Activated T-cell treated with anti-CD3 and anti-CD28 coated beads, Interleukin-2, amount 50 U/mL, for 4 hours (primary cell): Measurements from ENCODE around the gene VANGL2. TPM values are rescaled to one million over a fixed set of nuclear protein-coding genes. Genes with fewer than 3 reads are reported as not detected.

ENCODE experiments used
- ATAC-seq, 2 donors: fragments of 200-7000 bp; cut with Tn5 transposase; one replicate each; pipeline ENCODE4 v1.10.0; 2021
- DNase-seq: peaks from one replicate; pipeline ENCODE4 v3.0.0-alpha.2; 2020
- H3K27me3 Mint-ChIP-seq: one replicate; pipeline ENCODE4 v1.8.0; 2021; ENCODE audit warnings: low read depth, mixed read lengths
- H3K36me3 Mint-ChIP-seq: one replicate; pipeline ENCODE4 v1.8.0; 2022; ENCODE audit warnings: mixed read lengths; ENCODE audit not compliant: insufficient read depth
- H3K4me1 Mint-ChIP-seq: one replicate; pipeline ENCODE4 v1.8.0; 2021; ENCODE audit warnings: low read depth, mixed read lengths
- H3K4me3 Mint-ChIP-seq: one replicate; pipeline ENCODE4 v1.8.0; 2021; ENCODE audit warnings: mild to moderate bottlenecking, moderate library complexity, mixed read lengths
- H3K9me3 Mint-ChIP-seq: one replicate; pipeline ENCODE4 v1.8.0; 2021; ENCODE audit warnings: mixed read lengths
- total RNA-seq, 3 donors: library from RNA; stranded (reverse); gene quantifications; one replicate each; pipeline ENCODE4 v1.2.1, GENCODE V29; 2021

Gene VANGL2
- total RNA-seq, 3 donors from 2014 or later, result 0.08 TPM

DNA sequence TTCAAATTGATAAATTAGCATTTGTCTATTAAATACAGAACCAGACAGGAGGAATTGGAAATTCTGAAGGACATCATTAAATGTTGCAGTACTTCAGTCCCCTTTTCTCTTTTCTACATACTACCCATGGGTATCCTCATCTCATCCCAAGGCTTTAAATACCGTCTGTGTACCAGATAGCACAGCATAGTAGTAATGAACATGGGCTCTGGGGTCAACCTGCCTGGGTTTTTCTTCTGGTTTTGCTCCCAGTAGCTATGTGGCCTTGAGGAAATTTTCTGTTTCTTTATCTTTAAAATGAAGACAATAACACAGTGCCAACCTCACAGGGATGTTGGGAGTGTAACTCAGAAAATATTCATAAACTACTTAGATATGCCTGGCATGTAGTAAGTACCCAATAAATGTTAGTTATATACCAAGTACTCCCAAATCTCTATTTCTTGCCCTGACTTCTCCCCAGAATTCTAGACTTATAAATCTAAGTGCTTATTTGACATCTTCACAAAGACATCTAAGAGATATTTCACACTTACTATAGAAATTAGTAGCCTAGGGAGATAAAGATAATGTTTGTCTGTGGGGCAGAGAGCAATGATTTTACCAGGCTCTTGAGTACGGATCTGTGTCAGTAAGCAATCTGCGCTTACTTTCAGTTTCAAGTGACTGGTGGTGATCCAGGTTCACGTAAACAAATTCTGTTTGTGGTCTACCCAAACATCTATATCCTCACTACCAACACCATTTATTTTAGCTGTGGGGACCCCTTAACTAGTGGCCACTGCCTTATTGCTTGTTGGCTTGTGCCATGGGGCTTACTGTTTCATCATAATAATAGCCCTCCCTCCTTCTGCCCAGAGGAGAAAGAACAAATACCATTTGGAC, 37.3 kb downstream of the VANGL2 start:
- ATAC-seq (peak; percentile 87 to 88), DNase-seq (no peak)
- peaks cover 9% of the 10 kb centered on the region for H3K36me3 Mint-ChIP-seq
- H3K4me3 Mint-ChIP-seq, result peak overlapping the region; percentile 65
- H3K9me3 Mint-ChIP-seq, result peaks cover 12% of the 10 kb centered on the region
- peaks cover 52% of the 10 kb centered on the region for H3K4me1 Mint-ChIP-seq
- H3K27me3 Mint-ChIP-seq, result no peaks in the 10 kb centered on the region

DNA sequence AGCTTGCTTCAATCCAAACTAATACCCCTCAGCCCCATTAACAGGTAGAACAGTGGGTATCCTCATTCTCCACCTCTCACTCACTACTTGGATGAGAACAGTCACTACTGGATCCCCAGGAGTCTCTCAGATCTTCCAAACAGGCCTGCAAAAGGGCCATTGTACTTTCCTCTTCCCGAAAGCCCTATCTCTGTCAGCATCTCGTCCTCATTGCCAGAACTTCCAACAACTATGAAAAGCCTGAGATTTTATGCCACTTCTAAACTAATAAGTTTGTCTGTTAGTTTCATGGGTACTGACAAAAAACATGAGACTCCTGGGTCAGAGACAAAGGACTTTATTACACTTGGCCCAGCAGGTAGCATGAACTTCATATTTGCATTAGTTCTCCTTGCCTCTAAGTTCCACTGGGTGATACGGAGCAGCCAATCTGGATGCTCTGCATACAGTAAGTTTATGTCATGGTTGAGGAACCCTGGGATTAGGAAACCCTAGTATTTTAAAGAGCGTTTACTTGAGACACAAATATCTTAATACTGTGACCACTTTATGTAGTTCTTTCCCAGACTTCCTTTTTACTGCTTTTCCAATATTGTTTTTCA, 38.1 kb downstream of the VANGL2 start:
- peak in 1 of 2 donors; percentile 28 for ATAC-seq
- DNase-seq, result no peak
- Mint-ChIP-seq H3K36me3 (peaks cover 9% of the 10 kb centered on the region), H3K4me3 (peak overlapping the region; percentile 65), H3K4me1 (peaks cover 51% of the 10 kb centered on the region), H3K9me3 (peaks cover 11% of the 10 kb centered on the region), H3K27me3 (no peaks in the 10 kb centered on the region)

DNA sequence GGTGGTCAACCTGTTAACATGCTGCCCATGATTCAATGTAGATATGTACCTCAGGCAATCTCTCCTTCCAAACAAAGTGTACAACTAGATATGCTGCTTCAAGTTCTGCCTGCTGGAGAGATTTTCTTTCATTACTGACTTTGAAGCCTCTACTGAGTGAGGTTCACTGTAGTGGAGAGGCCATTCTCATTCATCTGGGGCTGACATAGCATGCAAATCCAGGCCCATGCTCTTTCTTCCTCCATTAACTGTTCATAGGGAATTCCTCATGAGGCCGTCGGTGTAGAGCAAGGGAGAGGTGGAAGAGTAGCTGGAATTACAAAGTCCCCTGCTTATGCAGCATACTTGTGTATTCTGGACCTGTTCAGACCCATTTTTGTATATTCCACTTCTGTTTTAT, 38.6 kb downstream of the VANGL2 start:
- ATAC-seq (no peak), DNase-seq (no peak)
- H3K4me3 Mint-ChIP-seq, result no peak overlapping the region
- peaks cover 9% of the 10 kb centered on the region for H3K36me3 Mint-ChIP-seq
- H3K27me3 Mint-ChIP-seq, result no peaks in the 10 kb centered on the region
- peaks cover 11% of the 10 kb centered on the region for H3K9me3 Mint-ChIP-seq
- peaks cover 53% of the 10 kb centered on the region for H3K4me1 Mint-ChIP-seq

DNA sequence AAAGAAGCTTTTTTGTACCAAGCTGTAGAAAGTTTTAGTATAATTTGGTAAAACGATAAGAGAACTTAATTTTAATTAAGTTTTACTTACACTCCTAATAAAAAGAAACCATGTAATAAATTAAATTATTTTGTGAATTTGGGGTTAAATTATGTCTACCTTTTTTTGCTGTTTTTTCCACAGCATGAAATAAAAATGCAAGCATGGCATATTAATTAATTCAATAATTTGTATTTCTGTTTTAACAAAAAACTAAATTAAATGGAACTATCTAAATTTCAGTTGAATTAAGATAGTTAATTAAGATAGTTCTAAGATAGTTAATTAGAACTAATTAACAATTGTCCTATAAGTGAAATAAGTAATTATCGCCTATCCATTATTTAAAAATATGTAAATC, 39.4 kb downstream of the VANGL2 start:
- no peak for DNase-seq
- peaks cover 51% of the 10 kb centered on the region for H3K4me1 Mint-ChIP-seq

DNA sequence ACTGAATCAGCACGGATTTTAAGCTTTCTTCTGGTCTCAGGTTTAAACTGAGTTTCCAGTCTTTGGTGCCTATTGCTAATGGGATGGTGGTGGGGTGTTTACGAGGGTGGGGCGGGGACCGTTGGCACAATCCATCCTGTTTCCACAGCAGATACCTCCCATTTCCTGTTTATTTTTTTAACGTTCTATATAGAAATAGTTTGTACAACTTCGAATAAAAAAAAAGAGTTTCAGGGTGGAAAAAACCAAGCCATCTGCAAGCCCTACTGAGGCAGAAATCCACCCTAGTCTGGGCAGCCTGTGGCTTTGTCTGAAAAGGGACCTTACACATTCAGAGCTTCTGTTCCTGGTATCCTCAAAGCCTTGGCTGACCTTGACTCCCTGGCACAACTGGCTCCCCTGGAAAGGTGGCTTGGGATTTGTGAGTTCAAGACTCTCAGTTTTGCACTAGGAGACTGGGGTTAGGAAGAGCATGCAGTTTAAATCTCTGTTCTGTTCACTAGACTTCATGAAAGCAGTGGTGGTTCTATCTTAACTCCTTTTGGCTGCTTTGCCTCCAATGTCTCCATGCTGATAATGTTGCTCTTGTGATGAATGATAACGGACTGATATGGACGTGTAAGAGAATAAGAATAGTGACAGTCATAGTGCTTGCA, 46.7 kb downstream of the VANGL2 start:
- Mint-ChIP-seq H3K36me3 (no peaks in the 10 kb centered on the region), H3K27me3 (no peaks in the 10 kb centered on the region), H3K9me3 (no peaks in the 10 kb centered on the region), H3K4me1 (peaks cover 58% of the 10 kb centered on the region), H3K4me3 (no peak overlapping the region)
- no peak for DNase-seq
- no peak for ATAC-seq

More for the DNA sequence above, 39.4 kb downstream of the VANGL2 start:
- no peak for ATAC-seq
- Mint-ChIP-seq H3K9me3 (peaks cover 4% of the 10 kb centered on the region), H3K36me3 (peaks cover 3% of the 10 kb centered on the region), H3K4me3 (no peak overlapping the region), H3K27me3 (no peaks in the 10 kb centered on the region)

DNA sequence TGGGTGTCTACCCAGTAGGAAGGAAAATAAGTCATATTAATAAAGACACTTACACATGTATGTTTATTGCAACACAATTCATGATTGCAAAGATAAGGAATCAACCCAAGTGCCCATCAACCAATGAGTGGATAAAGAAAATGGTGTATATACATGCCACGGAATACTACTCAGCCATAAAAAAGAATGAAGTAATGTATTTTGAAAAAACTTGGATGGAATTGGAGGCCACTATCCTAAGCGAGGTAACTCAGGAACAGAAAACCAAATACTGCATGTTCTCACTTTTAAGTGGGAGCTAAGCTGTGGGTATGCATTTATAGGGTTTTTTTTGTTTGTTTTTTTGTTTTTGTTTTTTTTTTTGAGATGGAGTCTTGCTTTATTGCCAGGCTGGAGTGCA, 49.1 kb downstream of the VANGL2 start:
- Mint-ChIP-seq H3K9me3 (no peaks in the 10 kb centered on the region), H3K4me1 (peaks cover 58% of the 10 kb centered on the region), H3K27me3 (no peaks in the 10 kb centered on the region), H3K36me3 (no peaks in the 10 kb centered on the region), H3K4me3 (no peak overlapping the region)
- ATAC-seq (no peak), DNase-seq (no peak)

DNA sequence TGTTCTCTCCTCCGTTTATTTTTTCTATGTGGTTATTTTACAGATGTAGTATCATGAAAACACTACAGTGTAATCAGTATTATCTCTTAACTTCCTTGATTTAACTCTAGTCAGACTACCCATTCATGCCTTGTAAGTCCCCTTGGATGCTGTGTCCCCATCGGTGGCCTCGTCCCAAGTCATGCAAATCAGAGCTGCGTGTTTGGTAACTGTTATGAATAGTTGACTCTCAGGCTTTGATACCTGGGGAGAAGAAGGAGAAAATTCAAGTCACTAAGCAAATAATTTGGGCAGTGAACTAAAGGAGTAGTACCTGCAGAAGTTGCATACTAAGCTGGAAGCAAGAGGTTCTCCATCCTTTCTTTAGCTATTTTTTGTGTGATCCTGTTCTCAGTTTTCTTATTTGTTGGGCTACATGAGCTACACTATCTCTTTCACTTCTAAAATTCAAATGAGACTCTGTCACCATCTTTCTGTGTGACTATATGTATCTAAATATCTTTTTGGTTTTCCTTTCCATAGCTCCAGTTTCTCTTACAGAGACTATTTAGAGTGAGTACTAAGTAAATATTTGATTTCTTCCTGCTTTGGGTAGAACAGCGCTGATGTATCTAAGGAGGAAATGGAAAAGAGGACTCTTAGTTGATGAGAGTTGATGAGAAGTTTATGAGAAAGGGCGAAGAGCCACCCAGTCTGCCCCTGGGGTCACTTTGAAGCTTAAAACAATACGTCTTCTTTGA, 50.9 kb downstream of the VANGL2 start:
- Mint-ChIP-seq H3K9me3 (no peaks in the 10 kb centered on the region), H3K4me1 (peaks cover 70% of the 10 kb centered on the region), H3K4me3 (peak overlapping the region; percentile 39), H3K27me3 (no peaks in the 10 kb centered on the region), H3K36me3 (no peaks in the 10 kb centered on the region)
- DNase-seq (no peak), ATAC-seq (peak; percentile 37 to 60)

DNA sequence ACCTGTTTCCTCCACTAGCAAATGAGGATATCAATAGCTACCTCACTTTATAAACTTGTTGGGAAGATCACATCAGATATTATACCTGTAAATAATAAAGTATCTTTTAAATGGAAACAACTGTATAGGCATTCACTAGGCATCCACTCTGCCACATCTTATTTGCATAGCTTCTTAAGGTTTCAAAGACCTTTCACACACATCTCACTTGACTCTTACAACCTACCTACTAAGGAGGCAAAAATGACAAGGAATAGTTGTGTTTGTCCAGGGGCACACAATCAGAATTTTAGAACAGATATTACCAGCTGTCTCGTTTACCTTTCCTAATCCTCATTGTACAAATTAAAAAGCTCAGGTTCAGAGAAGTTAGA, 51.5 kb downstream of the VANGL2 start:
- Mint-ChIP-seq H3K4me1 (peaks cover 69% of the 10 kb centered on the region), H3K9me3 (no peaks in the 10 kb centered on the region), H3K36me3 (no peaks in the 10 kb centered on the region), H3K4me3 (peak overlapping the region; percentile 39), H3K27me3 (no peaks in the 10 kb centered on the region)
- DNase-seq (no peak), ATAC-seq (no peak)

DNA sequence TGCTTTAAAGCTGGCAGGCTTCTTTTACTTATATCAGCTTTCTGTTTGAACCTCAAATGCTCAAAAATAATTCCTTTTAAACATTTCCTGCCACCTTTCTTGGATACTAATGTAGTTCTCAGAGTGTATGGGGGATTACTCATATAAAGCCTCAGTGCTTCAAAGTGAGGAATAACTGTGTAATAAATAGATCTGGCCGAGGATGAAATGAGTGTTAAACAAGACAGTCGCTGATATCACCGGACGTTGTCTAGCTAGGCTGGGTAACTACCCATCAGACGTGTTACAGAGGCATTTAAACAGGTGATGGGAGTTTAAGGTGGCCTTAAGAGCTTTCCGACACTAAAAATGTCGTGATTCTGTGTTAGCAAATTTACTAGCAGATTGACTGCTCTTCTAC, 53.1 kb downstream of the VANGL2 start:
- H3K4me1 Mint-ChIP-seq, result peaks cover 67% of the 10 kb centered on the region
- H3K4me3 Mint-ChIP-seq, result peak overlapping the region; percentile 57
- H3K36me3 Mint-ChIP-seq, result no peaks in the 10 kb centered on the region
- H3K9me3 Mint-ChIP-seq, result no peaks in the 10 kb centered on the region
- ATAC-seq, result no peak
- no peak for DNase-seq
- H3K27me3 Mint-ChIP-seq, result no peaks in the 10 kb centered on the region

DNA sequence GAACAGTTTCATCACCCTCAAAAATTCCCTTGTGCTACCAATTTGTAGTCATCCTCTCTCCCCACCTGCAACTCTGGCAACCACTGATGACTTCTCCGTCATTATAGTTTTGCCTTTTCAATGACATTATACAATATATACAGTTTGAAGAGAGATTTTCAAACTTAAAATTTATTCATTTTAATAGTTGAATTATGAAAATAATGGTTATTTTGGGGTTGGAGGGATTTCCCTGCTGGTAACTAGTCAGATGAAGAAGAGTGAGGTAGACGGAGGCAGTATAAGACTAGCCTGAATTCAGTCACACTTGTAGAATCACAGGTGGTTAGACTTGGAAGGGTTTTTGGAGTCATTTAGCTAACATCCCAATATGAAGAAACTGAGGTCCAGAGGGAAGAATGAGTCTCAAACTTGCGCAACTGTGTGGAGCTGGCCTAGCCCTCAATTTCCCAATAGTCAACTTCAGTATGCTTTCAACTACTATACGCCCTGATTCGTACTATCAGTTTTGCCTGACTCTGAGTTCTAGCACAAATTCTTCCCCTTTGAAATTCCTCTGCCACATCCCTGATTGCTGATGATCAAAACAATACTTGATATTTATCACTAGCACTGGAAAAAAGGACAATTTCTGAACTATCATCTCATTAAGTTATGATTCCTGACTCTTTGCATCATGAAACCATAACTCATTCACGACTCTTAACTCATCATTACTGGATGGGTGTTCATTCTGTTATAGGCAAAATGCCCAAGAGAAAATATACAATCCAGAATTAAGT, 54.2 kb downstream of the VANGL2 start:
- Mint-ChIP-seq H3K9me3 (no peaks in the 10 kb centered on the region), H3K4me1 (peaks cover 76% of the 10 kb centered on the region), H3K4me3 (no peak overlapping the region), H3K27me3 (no peaks in the 10 kb centered on the region), H3K36me3 (no peaks in the 10 kb centered on the region)
- ATAC-seq (peak; percentile 79 to 82), DNase-seq (no peak)

DNA sequence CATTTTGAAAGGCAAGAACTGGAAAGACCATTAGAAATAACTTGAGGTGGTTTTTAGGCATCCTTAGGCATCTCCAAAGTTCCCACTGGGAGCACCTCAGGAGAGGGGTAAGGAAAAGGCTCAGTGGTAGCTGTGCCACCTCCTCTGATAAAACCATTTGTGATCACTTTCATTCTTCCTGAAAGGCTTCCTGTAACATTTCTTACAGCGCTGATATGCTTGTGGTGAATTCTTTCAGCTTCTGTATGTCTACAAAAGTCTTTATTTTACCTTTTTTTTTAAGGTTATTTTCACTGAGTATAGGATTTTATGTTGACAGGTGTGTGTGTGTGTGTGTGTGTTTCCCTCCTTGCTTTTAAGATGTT, 54.8 kb downstream of the VANGL2 start:
- DNase-seq, result no peak
- Mint-ChIP-seq H3K36me3 (no peaks in the 10 kb centered on the region), H3K9me3 (no peaks in the 10 kb centered on the region), H3K27me3 (no peaks in the 10 kb centered on the region), H3K4me3 (no peak overlapping the region), H3K4me1 (peaks cover 80% of the 10 kb centered on the region)
- ATAC-seq, result no peak

DNA sequence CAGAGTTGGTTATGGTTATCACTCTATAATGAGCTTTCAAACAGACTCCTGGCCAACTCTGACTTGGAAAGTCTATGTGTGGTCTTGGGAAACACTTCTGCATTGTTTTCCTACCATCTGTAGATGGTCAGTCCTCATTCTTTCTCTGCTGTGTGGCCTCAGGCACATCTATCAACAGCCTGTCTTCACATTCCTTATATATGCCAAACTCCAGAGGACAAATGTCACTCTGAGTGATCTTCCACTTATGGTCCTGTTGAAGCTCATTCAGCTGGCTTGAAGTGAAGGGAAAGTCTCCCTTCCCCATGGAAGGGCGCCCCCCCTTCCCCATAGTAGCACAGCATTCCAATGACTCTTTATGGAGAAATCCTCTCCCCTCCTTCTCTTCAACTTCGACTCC, 58.7 kb downstream of the VANGL2 start:
- no peak for DNase-seq
- no peak for ATAC-seq
- no peaks in the 10 kb centered on the region for H3K27me3 Mint-ChIP-seq
- peak overlapping the region; percentile 69 for H3K4me3 Mint-ChIP-seq
- H3K9me3 Mint-ChIP-seq, result no peaks in the 10 kb centered on the region
- H3K4me1 Mint-ChIP-seq, result peaks cover 79% of the 10 kb centered on the region
- H3K36me3 Mint-ChIP-seq, result no peaks in the 10 kb centered on the region

DNA sequence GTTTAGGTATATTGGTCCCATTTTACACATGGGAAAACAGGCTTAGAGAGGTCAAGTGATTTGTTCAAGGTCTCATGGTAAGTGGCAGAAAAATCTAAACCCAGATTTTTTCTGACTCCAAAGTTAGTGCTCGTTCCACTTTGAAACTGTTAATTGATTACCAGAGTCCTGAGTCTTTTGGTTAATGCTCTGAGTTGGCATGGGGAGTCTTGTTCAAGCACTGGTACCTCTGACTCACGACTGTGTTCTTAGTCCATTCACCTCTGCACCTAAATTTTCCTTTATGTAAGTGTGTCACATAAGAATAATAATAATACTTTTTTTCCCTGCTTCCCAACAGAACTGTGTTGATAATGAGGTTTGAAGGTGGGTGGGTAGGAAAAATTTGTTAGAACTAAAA, 59.3 kb downstream of the VANGL2 start:
- peak; percentile 39 to 58 for ATAC-seq
- DNase-seq, result no peak
- H3K27me3 Mint-ChIP-seq, result no peaks in the 10 kb centered on the region
- no peaks in the 10 kb centered on the region for H3K36me3 Mint-ChIP-seq
- peak overlapping the region; percentile 69 for H3K4me3 Mint-ChIP-seq
- H3K4me1 Mint-ChIP-seq, result peaks cover 82% of the 10 kb centered on the region
- H3K9me3 Mint-ChIP-seq, result no peaks in the 10 kb centered on the region
